Muscle layer of colon (tissue), 2 donors: Measurements from ENCODE around the gene GID4.

Experiments used
- H3K27ac ChIP-seq: one replicate; pipeline ENCODE4 v1.7.0; 2013; ENCODE audit warnings: low read depth, mild to moderate bottlenecking, low read length, moderate library complexity
- H3K27me3 ChIP-seq, 2 donors: one replicate each; pipeline ENCODE4 v1.7.0; 2013; ENCODE audit warnings: low read length in 2 of 2, mild to moderate bottlenecking in 2 of 2; ENCODE audit not compliant: insufficient read depth in 2 of 2, control insufficient read depth in 1 of 2
- H3K36me3 ChIP-seq: one replicate; pipeline ENCODE4 v1.7.0; 2013; ENCODE audit warnings: mild to moderate bottlenecking, low read length; ENCODE audit not compliant: insufficient read depth
- H3K4me1 ChIP-seq: one replicate; pipeline ENCODE4 v1.7.0; 2013; ENCODE audit warnings: mild to moderate bottlenecking, low read length; ENCODE audit not compliant: insufficient read depth
- H3K4me3 ChIP-seq, 2 donors: one replicate each; pipeline ENCODE4 v1.7.0; 2013; ENCODE audit warnings: low read length in 2 of 2, low read depth in 1 of 2, mild to moderate bottlenecking in 1 of 2, moderate library complexity in 1 of 2
- H3K9ac ChIP-seq: one replicate; pipeline ENCODE4 v1.7.0; 2013; ENCODE audit warnings: low read length
- H3K9me3 ChIP-seq: one replicate; pipeline ENCODE4 v1.7.0; 2013; ENCODE audit warnings: mild to moderate bottlenecking, low read length
- donor health status: abdominal sarcoma.
- donor health status: Adenocarcinoma of cecum.

Gene GID4

DNA sequence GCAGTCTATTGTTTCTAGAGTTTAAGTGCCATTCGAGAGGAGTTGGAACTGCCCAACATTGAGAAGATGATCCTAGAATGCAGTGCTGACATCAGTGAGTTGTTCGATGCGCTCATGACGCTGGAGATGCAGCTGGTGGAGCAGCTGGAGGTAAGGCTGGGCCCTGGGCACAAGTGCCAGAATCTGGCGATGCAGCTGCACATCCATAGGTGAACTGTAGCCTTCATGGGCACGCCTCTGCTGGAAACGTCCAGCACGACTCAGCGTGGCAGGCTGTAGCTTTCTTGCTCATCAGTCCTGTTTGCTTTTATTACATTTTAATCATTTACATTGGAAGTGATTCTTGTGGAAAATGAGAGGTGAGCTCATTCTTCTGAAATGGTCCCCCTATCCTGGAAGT is 34.9 kb upstream of the GID4 start:
- Histone ChIP-seq H3K27ac (no peak overlapping the region), H3K9ac (no peak overlapping the region)

DNA sequence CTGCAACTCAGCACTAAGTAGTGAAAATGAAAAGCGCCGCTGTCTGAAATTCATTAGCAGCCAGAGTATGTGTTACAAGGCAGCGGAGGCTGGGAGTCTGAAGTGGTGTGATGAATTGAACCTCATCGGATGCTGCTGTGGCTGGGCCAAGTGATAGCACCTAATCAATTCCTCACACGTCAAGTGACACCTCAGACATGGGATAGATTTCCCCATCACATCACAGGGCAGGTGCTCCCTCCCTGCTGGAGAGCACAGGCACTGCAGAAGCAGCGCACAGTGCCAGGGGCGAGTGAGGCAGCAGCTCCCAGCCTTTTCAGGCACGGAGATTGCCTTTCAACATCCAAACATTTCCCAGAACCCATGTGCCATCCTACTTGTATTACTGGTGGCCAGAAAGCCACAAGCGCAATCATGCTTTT is 34.3 kb upstream of the GID4 start:
- H3K4me3 ChIP-seq: no peak overlapping the region
- H3K36me3 ChIP-seq: peaks cover 9% of the 10 kb centered on the region
- H3K4me1 ChIP-seq: no peaks in the 10 kb centered on the region
- no peaks in the 10 kb centered on the region for H3K9me3 ChIP-seq
- H3K27me3 ChIP-seq: no peaks in the 10 kb centered on the region
- no peak overlapping the region for H3K27ac ChIP-seq
- no peak overlapping the region for H3K9ac ChIP-seq

More for the DNA sequence above, 34.9 kb upstream of the GID4 start:
- H3K36me3 ChIP-seq: peaks cover 9% of the 10 kb centered on the region
- H3K4me3 ChIP-seq: no peak overlapping the region
- no peaks in the 10 kb centered on the region for H3K4me1 ChIP-seq
- H3K27me3 ChIP-seq: no peaks in the 10 kb centered on the region
- no peaks in the 10 kb centered on the region for H3K9me3 ChIP-seq

DNA sequence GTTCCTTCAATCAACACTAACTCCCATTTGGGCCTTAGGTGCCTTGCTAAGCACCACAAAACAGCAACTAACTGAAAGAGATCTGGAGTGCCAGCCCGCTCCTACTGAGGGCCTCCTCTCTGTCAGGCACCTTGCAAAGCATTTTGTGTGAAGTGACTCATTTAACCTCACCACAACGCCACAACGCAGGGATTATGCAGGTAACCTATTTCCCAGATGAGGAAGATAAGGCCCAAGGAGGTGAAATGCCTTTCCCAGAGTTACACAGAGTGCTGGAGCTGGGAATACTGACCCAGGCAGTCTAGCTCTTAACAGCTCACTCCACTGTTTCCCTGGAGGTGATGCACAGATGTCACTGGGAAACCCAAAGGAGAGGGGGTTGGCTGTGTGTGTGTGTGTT is 33.7 kb upstream of the GID4 start:
- Histone ChIP-seq H3K9me3 (no peaks in the 10 kb centered on the region), H3K36me3 (peaks cover 9% of the 10 kb centered on the region), H3K27ac (no peak overlapping the region), H3K9ac (no peak overlapping the region), H3K4me3 (no peak overlapping the region), H3K4me1 (no peaks in the 10 kb centered on the region), H3K27me3 (no peaks in the 10 kb centered on the region)

DNA sequence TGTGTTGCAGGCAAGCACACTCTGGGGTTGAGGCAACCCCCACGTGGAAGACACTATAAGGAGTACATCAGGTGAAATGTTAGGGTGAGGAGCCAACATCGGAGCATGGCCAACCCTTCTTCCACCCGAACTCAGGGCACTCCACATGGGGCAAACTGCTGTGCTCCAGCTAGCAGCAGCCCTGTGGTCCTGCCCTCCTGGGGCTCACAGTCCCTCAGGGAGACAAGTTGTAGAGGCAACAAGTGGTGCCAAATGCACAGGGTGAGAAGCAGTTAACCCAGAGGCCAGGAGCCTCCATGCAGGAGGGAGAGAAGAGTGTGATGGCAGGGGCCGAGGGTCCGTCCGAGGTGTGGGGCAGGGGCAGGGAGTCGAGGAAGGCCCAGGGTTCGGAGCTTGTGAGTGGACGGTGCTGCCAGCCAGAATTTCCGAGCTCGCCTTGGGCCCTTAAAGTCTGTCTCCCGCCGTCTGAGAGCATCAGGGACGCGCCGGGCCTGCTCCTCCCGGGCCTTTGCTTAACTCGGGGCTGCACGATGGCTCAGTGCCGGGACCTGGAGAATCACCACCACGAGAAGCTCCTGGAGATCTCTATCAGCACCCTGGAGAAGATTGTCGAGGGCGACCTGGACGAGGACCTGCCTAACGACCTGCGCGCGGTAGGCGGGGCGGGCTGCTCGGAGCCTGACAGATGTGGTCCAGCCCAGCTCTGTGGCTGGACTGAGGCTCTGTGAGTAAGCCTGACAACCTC is 32.5 kb upstream of the GID4 start:
- no peaks in the 10 kb centered on the region for H3K4me1 ChIP-seq
- no peak overlapping the region for H3K4me3 ChIP-seq
- no peaks in the 10 kb centered on the region for H3K9me3 ChIP-seq
- no peak overlapping the region for H3K27ac ChIP-seq
- no peak overlapping the region for H3K9ac ChIP-seq
- peaks cover 9% of the 10 kb centered on the region for H3K36me3 ChIP-seq
- no peaks in the 10 kb centered on the region for H3K27me3 ChIP-seq

DNA sequence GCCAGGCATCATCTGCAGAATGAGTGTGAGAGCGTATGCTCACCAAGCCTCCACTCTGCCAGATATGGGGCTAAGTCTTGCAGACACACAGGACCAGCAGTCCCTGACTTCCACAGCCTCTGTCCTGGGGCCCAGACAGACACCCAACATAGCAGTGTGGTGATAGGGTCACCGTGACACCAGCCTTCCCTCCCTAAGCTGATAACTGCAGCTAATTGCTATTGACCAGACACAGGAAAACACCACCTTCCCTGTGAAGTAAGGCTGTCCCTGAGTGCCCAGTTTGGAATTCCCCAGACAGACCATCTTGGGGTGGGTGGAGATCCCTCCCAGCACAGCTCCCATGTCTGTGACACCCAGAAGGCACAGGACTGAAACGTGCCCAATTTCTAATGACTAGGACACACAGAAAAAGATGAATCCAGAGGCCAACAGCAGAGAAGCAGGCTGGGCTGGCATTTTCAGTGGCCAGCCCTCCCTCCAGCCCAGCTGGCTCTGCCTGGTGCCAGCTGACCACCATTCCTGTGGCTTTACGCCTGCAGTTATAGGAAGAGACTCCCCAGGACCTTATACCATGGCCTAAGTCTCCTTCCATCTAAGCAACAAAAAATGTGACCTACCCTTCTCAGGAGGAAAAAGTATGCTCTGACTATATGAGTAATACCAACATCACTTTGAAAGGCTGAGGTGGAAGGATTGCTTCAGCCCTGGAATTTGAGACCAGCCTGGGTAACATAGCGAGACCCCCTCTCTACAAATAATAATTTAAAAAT is 30.5 kb upstream of the GID4 start:
- Histone ChIP-seq H3K9ac (no peak overlapping the region), H3K4me1 (no peaks in the 10 kb centered on the region), H3K9me3 (no peaks in the 10 kb centered on the region), H3K4me3 (no peak overlapping the region), H3K27ac (no peak overlapping the region), H3K36me3 (peaks cover 9% of the 10 kb centered on the region), H3K27me3 (no peaks in the 10 kb centered on the region)

DNA sequence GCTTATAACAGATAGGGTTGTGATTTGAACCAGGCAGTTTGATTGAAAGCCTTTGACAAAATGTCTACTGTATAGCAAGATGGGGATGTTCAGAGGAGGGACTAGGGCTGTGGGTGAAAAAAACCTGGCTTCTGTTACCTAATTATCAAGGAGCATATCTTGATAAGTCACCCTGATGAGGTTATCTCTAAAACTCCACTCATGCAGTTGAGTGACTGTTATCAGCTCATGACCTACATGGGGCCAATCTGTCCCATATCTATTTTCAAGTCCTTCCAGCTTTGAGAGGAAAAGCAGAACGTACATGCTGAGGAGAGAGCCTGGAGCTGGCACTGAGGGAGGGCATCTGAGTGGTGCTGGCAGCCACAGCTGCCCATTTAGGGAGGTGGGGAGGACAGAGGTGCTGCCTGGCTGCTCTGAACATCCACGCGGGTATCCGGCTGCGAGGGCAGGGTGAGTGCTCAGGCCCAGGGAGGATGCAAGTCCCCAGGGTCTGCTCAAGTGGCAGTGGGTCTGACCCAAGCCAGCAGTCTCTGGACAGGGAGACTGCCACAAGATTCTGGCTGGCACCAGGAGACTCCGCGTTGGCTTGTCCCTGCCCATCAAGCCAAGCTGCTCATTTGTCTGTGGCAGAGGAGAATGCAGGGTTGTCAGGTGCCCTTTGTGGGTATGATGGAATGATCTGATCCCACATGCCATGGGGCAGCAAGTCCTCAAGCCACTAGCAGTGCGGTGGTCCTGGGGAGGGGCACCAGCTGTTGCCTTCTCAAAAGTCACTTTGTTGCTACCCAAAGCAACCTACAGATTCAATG is 29.4 kb upstream of the GID4 start:
- peaks cover 14% of the 10 kb centered on the region for H3K36me3 ChIP-seq
- H3K9ac ChIP-seq: no peak overlapping the region
- H3K9me3 ChIP-seq: no peaks in the 10 kb centered on the region
- H3K27ac ChIP-seq: no peak overlapping the region
- no peak overlapping the region for H3K4me3 ChIP-seq
- H3K4me1 ChIP-seq: no peaks in the 10 kb centered on the region
- no peaks in the 10 kb centered on the region for H3K27me3 ChIP-seq

DNA sequence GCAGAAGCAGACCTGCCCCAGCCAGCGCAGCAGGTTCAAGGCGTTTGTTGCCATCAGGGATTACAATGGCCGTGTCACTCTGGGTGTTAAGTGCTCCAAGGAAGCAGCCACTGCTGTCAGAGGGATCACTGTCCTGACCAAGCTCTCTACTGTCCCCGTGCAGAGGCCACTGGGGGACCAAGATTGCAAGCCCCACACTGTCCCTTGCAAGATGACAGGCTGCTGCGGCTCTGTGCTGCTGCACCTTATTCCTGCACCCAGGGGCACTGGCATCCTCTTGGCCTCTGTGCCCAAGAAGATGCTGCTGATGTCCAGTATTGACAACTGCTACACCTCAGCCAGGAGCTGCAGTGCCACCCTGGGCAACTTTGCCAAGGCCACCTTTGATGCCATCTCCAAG is 27.9 kb upstream of the GID4 start:
- Histone ChIP-seq H3K9ac (no peak overlapping the region), H3K4me3 (no peak overlapping the region), H3K9me3 (no peaks in the 10 kb centered on the region), H3K27me3 (no peaks in the 10 kb centered on the region), H3K4me1 (no peaks in the 10 kb centered on the region), H3K36me3 (peaks cover 20% of the 10 kb centered on the region), H3K27ac (no peak overlapping the region)

DNA sequence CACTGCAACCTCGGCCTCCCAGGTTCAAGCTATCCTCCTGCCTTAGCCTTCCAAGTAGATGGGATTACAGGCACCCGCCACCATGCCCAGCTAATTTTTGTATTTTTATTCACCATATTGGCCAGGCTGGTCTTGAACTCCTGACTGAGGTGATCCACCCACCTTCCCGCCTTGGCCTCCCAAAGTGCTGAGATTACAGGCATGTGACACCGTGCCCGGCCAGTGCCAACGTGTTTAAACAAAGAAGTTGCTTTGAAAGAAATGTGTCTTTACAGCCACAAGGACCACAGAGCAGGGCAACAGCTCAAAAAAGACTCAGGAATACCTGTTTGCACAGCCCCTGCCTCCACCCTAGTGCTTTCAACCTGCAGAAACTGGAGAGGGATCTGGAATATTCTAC is 25.2 kb upstream of the GID4 start:
- Histone ChIP-seq H3K9ac (no peak overlapping the region), H3K27ac (no peak overlapping the region), H3K36me3 (peaks cover 12% of the 10 kb centered on the region), H3K4me1 (no peaks in the 10 kb centered on the region), H3K4me3 (no peak overlapping the region), H3K9me3 (no peaks in the 10 kb centered on the region), H3K27me3 (no peaks in the 10 kb centered on the region)

DNA sequence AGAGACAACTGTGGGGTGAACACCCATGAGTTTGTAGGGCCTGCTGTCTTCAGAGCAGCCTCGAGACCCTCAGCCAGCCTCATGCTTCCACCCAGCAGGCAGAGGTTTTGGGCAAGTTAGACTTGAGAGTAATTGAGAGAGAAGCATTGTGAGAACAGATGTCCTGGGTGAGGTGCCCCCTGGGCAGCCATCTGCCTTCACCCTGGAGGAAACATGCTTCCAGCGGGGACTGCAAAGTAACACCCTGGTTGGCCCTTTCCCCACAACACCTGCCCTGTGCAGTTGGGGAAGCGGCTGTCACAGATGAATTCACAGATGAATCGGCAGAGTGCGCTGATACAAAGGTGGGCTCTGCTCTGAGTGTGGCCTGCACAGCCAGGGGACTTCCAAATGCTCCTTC is 23.6 kb upstream of the GID4 start:
- Histone ChIP-seq H3K27ac (no peak overlapping the region), H3K36me3 (peaks cover 11% of the 10 kb centered on the region)

DNA sequence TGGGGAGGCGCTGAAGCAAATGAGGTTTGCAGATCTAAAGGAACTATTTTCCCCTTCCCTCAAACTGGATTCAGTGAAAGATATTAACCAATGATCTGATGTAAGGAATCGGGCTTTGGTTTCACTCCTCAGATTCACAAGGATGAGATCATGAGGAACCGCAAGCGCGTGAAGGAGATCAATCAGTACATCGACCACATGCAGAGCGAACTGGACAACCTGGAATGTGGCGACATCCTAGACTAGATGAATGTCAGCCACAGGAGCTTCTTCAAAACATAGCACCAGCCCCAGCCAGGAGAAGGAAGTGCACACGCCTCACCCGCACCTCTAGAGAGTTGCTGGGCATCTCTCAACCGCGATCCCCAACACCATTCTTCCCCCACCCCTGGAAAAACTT is 22.8 kb upstream of the GID4 start:
- Histone ChIP-seq H3K27me3 (no peaks in the 10 kb centered on the region), H3K4me1 (no peaks in the 10 kb centered on the region), H3K27ac (no peak overlapping the region), H3K36me3 (peaks cover 18% of the 10 kb centered on the region), H3K9ac (no peak overlapping the region), H3K9me3 (no peaks in the 10 kb centered on the region), H3K4me3 (no peak overlapping the region)

More for the DNA sequence above, 23.6 kb upstream of the GID4 start:
- Histone ChIP-seq H3K4me3 (no peak overlapping the region), H3K4me1 (no peaks in the 10 kb centered on the region), H3K9me3 (no peaks in the 10 kb centered on the region), H3K9ac (no peak overlapping the region), H3K27me3 (no peaks in the 10 kb centered on the region)

DNA sequence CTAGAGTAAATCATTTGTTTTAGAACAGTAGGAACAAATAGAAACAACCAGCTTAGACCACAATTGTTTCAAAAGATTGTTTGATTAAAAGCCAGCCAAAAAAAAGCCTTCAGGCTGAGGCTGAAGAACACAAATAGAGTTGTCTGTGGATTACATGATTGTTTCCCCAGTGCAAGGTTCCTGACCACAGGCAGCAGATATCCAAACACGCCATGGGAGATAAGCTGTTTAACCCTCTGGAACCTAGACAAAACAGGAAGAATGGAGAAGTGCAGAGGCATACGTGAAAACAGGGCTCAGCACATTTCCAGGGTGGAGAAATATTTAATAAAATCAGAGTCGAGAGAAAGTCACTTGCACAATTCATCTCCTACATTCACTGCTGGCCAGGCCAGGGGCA is 21.2 kb upstream of the GID4 start:
- no peak overlapping the region for H3K9ac ChIP-seq
- no peak overlapping the region for H3K27ac ChIP-seq
- peaks cover 22% of the 10 kb centered on the region for H3K36me3 ChIP-seq
- no peaks in the 10 kb centered on the region for H3K4me1 ChIP-seq
- no peak overlapping the region for H3K4me3 ChIP-seq
- no peaks in the 10 kb centered on the region for H3K9me3 ChIP-seq
- H3K27me3 ChIP-seq: no peaks in the 10 kb centered on the region
